K562 (cell line): Measurements from ENCODE around the gene DTD1. TPM values are rescaled to one million over a fixed set of nuclear protein-coding genes. Genes with fewer than 3 reads are reported as not detected.

Experiments used
- ATAC-seq: fragments of 200-7000 bp; cut with Tn5 transposase; 3 replicates; pipeline ENCODE4 v1.9.1; 2020; ENCODE audit warnings: moderate library complexity
- BruUV-seq: library from RNA; stranded (reverse); fragments of 400-500 nt; replicated peaks from 2 replicates; lab custom pipeline; 2021; lab: Mats Ljungman, UMichigan
- CTCF ChIA-PET: fragments of 300-600 bp; formaldehyde crosslinking; extraction: SDS; loops from one replicate; lab custom pipeline; 2021; ENCODE audit warnings: low intra/inter-chr PET ratio; lab: Yijun Ruan, JAX
- POLR2A ChIA-PET: fragments of 300-600, 350-650 bp; sonication (Branson Sonifier 250); formaldehyde crosslinking; extraction: SDS; loops from one replicate; lab custom pipeline; 2021; ENCODE audit warnings: antibody characterized with exemption, inconsistent platforms; lab: Yijun Ruan, JAX
- DNase-seq, 4 experiments: peaks; one replicate each; pipeline versions ENCODE4 v3.0.0 to v3.0.0-alpha.2; 2011 to 2018; ENCODE audit warnings: low spot score in 3 of 4, mixed read lengths in 3 of 4; ENCODE audit errors: extremely low read depth in 1 of 4
- FAIRE-seq: peaks from 2 replicates; lab custom pipeline; 2011; peaks lifted over from hg19 to GRCh38; lab: Jason Lieb, UNC
- H2AFZ ChIP-seq: 2 replicates; pipeline ENCODE4 v1.6.0; 2011; ENCODE audit warnings: low read depth, low read length, control low read depth, inconsistent platforms
- H3K27ac ChIP-seq: fragments of 200-600 bp; 3 replicates; pipeline ENCODE4 v1.8.0; 2011; ENCODE audit warnings: low read depth, mild to moderate bottlenecking, control low read depth, inconsistent platforms, low read length, moderate library complexity, mixed read lengths; ENCODE audit errors: extremely low read depth
- H3K27me3 ChIP-seq, 2 experiments: fragments of 300-600 bp in 1 of 2; 2 replicates in 1 of 2; 3 replicates in 1 of 2; pipeline versions ENCODE4 v1.6.0 to v1.8.0; 2011; ENCODE audit warnings: inconsistent platforms in 2 of 2, low read length in 2 of 2, mild to moderate bottlenecking in 1 of 2, mixed read lengths in 1 of 2, moderate library complexity in 1 of 2; ENCODE audit not compliant: control insufficient read depth in 2 of 2, insufficient read depth in 2 of 2
- H3K36me3 ChIP-seq: fragments of 300-600 bp; 3 replicates; pipeline ENCODE4 v1.8.0; 2011; ENCODE audit warnings: mild to moderate bottlenecking, low read length, inconsistent platforms; ENCODE audit not compliant: control insufficient read depth, insufficient read depth
- H3K4me1 ChIP-seq, 2 experiments: fragments of 200-600 bp in 1 of 2; replicated peaks in 1 of 2; 2 replicates in 1 of 2; 3 replicates in 1 of 2; pipeline versions ENCODE4 v1.5.1 to v1.8.0; 2011; ENCODE audit warnings: inconsistent platforms in 2 of 2, low read length in 2 of 2, mild to moderate bottlenecking in 1 of 2, mixed read lengths in 1 of 2, moderate library complexity in 1 of 2; ENCODE audit not compliant: control insufficient read depth in 2 of 2, insufficient read depth in 2 of 2
- H3K4me2 ChIP-seq: 2 replicates; pipeline ENCODE4 v1.6.1; 2011; ENCODE audit warnings: low read length, control low read depth, inconsistent platforms, mixed read lengths; ENCODE audit not compliant: insufficient read depth
- H3K4me3 ChIP-seq: fragments of 200-600 bp; sonication (generic), shearing (Covaris generic); 2 replicates; pipeline ENCODE4 v1.5.1; 2016; ENCODE audit warnings: control low read depth, inconsistent platforms
- H3K79me2 ChIP-seq: fragments of 200-600 bp; 3 replicates; pipeline ENCODE4 v1.8.0; 2011; ENCODE audit warnings: low read length, inconsistent platforms; ENCODE audit not compliant: control insufficient read depth, insufficient read depth
- H3K9ac ChIP-seq, 2 experiments: 2 replicates each; pipeline versions ENCODE4 v1.6.0 to v1.6.1; 2011; ENCODE audit warnings: low read depth in 2 of 2, low read length in 2 of 2, control low read depth in 1 of 2, inconsistent platforms in 1 of 2, mild to moderate bottlenecking in 1 of 2, mixed read lengths in 1 of 2; ENCODE audit not compliant: insufficient read depth in 1 of 2
- H3K9me1 ChIP-seq: one replicate; pipeline ENCODE4 v1.6.0; 2011; ENCODE audit warnings: inconsistent platforms, mild to moderate bottlenecking, low read length, moderate library complexity; ENCODE audit not compliant: control insufficient read depth, insufficient read depth
- H3K9me3 ChIP-seq: replicated peaks from 2 replicates; pipeline ENCODE4 v1.5.1; 2011; ENCODE audit warnings: low read depth, low read length, inconsistent platforms; ENCODE audit not compliant: control insufficient read depth, insufficient read depth
- H4K20me1 ChIP-seq: replicated peaks from 2 replicates; pipeline ENCODE4 v1.6.1; 2011; ENCODE audit warnings: low read length, inconsistent platforms, mixed read lengths; ENCODE audit not compliant: control insufficient read depth, insufficient read depth
- ASH1L ChIP-seq: fragments of 450-650 bp; IDR thresholded peaks from 2 replicates; pipeline ENCODE4 v1.6.1; 2018; ENCODE audit warnings: borderline replicate concordance, mild to moderate bottlenecking, low read depth; ENCODE audit not compliant: partially characterized antibody
- CAMTA2 ChIP-seq: fragments of 250-450 bp; sonication (Bioruptor Pico); conservative IDR thresholded peaks from 2 replicates; pipeline ENCODE4 v1.5.1; 2022
- CGGBP1 ChIP-seq: fragments of 250-450 bp; sonication (Bioruptor Pico); IDR thresholded peaks from 2 replicates; pipeline ENCODE4 v1.9.0; 2021; ENCODE audit warnings: mild to moderate bottlenecking
- CTBP1 ChIP-seq: fragments of 450-650 bp; IDR thresholded peaks from 2 replicates; pipeline ENCODE4 v1.6.1; 2016; ENCODE audit warnings: borderline replicate concordance
- E2F4 ChIP-seq: sonication (generic); formaldehyde crosslinking; IDR thresholded peaks from 2 replicates; pipeline ENCODE4 v1.8.0; 2022; ENCODE audit warnings: mild to moderate bottlenecking, low read depth, missing genetic modification reagents
- FOXM1 ChIP-seq, 2 experiments: fragments of 450-650 bp in 1 of 2; sonication (generic) in 1 of 2; formaldehyde crosslinking in 1 of 2; IDR thresholded peaks; 2 replicates each; pipeline versions ENCODE4 v1.6.1 to v1.9.0; 2017 to 2022; ENCODE audit warnings: low read depth in 2 of 2, mild to moderate bottlenecking in 2 of 2, missing genetic modification reagents in 1 of 2, moderate library complexity in 1 of 2
- HDAC1 ChIP-seq, 2 experiments: fragments of 450-650 bp; IDR thresholded peaks; 2 replicates each; pipeline ENCODE4 v1.6.1; 2016 to 2017; ENCODE audit warnings: inconsistent platforms in 1 of 2, mild to moderate bottlenecking in 1 of 2, moderate library complexity in 1 of 2
- HMGXB4 ChIP-seq: sonication (generic); formaldehyde crosslinking; IDR thresholded peaks from 2 replicates; pipeline ENCODE4 v1.8.1; 2023; ENCODE audit warnings: mild to moderate bottlenecking, missing genetic modification reagents
- HNRNPH1 ChIP-seq: fragments of 200-400 bp; formaldehyde crosslinking; optimal IDR thresholded peaks from 2 replicates; pipeline ENCODE3; 2017; ENCODE audit warnings: low read depth, mild to moderate bottlenecking, low read length, moderate library complexity
- JUN ChIP-seq, 2 experiments: sonication (generic) in 1 of 2; formaldehyde crosslinking in 1 of 2; IDR thresholded peaks; 2 replicates each; pipeline versions ENCODE4 v1.6.1 to v1.8.0; 2012 to 2022; ENCODE audit warnings: borderline replicate concordance in 2 of 2, mild to moderate bottlenecking in 2 of 2, improper control_type of control experiment in 1 of 2, low read depth in 1 of 2, low read length in 1 of 2, missing genetic modification reagents in 1 of 2
- RAD21 ChIP-seq, 2 experiments: fragments of 250-450 bp in 1 of 2; fragments of 450-650 bp in 1 of 2; sonication (Bioruptor Pico) in 1 of 2; formaldehyde crosslinking in 1 of 2; IDR thresholded peaks in 1 of 2; conservative IDR thresholded peaks in 1 of 2; 2 replicates each; pipeline versions ENCODE4 v1.4.0 to v1.8.0; 2020 to 2022; ENCODE audit warnings: mild to moderate bottlenecking in 2 of 2, moderate library complexity in 1 of 2
- RNF2 ChIP-seq: sonication (generic); IDR thresholded peaks from 2 replicates; pipeline ENCODE4 v1.6.1; 2016
- SMAD3 ChIP-seq: fragments of 450-650 bp; formaldehyde crosslinking; conservative IDR thresholded peaks from 2 replicates; pipeline ENCODE4 v1.4.0; 2020; ENCODE audit warnings: mild to moderate bottlenecking
- STAT5B ChIP-seq: fragments of 250-450 bp; sonication (Bioruptor Pico); IDR thresholded peaks from 2 replicates; pipeline ENCODE4 v1.8.0; 2021; ENCODE audit warnings: mild to moderate bottlenecking, inconsistent platforms
- ZNF165 ChIP-seq: fragments of 250-450 bp; sonication (Bioruptor Pico); IDR thresholded peaks from 2 replicates; pipeline ENCODE4 v1.4.0; 2020; ENCODE audit warnings: borderline replicate concordance
- ZNF398 ChIP-seq: fragments of 250-450 bp; sonication (Bioruptor Pico); IDR thresholded peaks from 2 replicates; pipeline ENCODE4 v1.8.0; 2021; ENCODE audit warnings: moderate library complexity, mild to moderate bottlenecking, inconsistent platforms
- ZNF766 ChIP-seq: fragments of 200-800 bp; sonication (Bioruptor generic); conservative IDR thresholded peaks from 2 replicates; pipeline ENCODE4 v1.6.1; 2016; ENCODE audit warnings: missing genetic modification characterization, missing compliant biosample characterization
- WGBS: fragments of 100-300 bp; shearing (Covaris generic); methylation state at CpG from one replicate; pipeline ENCODE4 v1.1.6; 2016; ENCODE audit warnings: low coverage, mixed read lengths; ENCODE audit not compliant: insufficient coverage; ENCODE audit errors: missing lambda C conversion rate; 5-methylcytosine and 5-hydroxymethylcytosine counted together
- in situ Hi-C: fragments of 300-500 bp; cut with MboI; formaldehyde crosslinking; loops from 4 replicates; pipeline ENCODE4 v1.15.0; 2018; ENCODE audit warnings: inconsistent platforms, mixed read lengths
- intact Hi-C: fragments of 100-400 bp; cut with micrococcal nuclease; formaldehyde crosslinking; loops from 2 replicates; pipeline ENCODE4 v1.14.2; 2022
- polyA plus RNA-seq, 8 experiments: library from polyadenylated mRNA; depleted of rRNA in 4 of 8; stranded (reverse) in 5 of 8; unstranded in 3 of 8; fragments of >200 nt; fragmentation: Nextera tagmentation in 2 of 8; fragmentation: Illumina TruSeq in 1 of 8; extraction: Ambion mirVana in 2 of 8; extraction: Trizol in 1 of 8; gene quantifications; 2 replicates each; pipeline versions ENCODE4 v1.2.1 to v1.2.3, GENCODE V29; 2011 to 2014; ENCODE audit warnings: inconsistent platforms in 1 of 8, missing spikeins in 1 of 8
- total RNA-seq, 7 experiments: library from RNA; depleted of rRNA in 6 of 7; stranded (reverse); fragments of >200 nt in 6 of 7; fragmentation: Illumina TruSeq in 2 of 7; extraction: Trizol in 2 of 7; gene quantifications; 2 replicates each; pipeline versions ENCODE4 v1.2.1 to v1.2.3, GENCODE V29; 2011 to 2021; ENCODE audit warnings: low replicate concordance in 1 of 7

The DTD1 gene
- total and polyA plus RNA-seq, 9 of the 15 experiments (the other 6 are each of a cell fraction or from before 2014, with no cell fraction given) = 5.7 to 28.6 (median 26.8) TPM

- ChIA-PET CTCF (no interaction called here), POLR2A (no interaction called here)
- 0% methylated on average over 1 of the region's 1 CpG for WGBS
- no peaks in the 10 kb centered on the region for H3K79me2 ChIP-seq
- ATAC-seq = no peak
- no peak overlapping the region for H3K9ac ChIP-seq
- no peaks in the 10 kb centered on the region for H3K36me3 ChIP-seq
- no peaks in the 10 kb centered on the region for H3K4me1 ChIP-seq
- no peak for DNase-seq
- H3K9me3 ChIP-seq = no peaks in the 10 kb centered on the region
- no peak overlapping the region for H2AFZ ChIP-seq
- intact Hi-C loops = no loop called here
- no peak for FAIRE-seq
- H3K27ac ChIP-seq = no peak overlapping the region
- H3K4me2 ChIP-seq = no peak overlapping the region
- TF ChIP-seq RAD21 (CRISPR knock-in tag; conservative IDR thresholded peaks at IDR 0.05 in 1 of 2, IDR thresholded peaks at IDR 0.05 in 1 of 2) (no peak), ZNF398 (CRISPR knock-in tag) (no peak), CAMTA2 (CRISPR knock-in tag) (no peak), RNF2 (no peak), HDAC1 (IDR thresholded peaks at IDR 0.05) (no peak), CTBP1 (no peak), SMAD3 (CRISPR knock-in tag) (no peak), CGGBP1 (CRISPR knock-in tag) (no peak), FOXM1 (IDR thresholded peaks at IDR 0.05; ENCODE audit: low read depth) (no peak), FOXM1 (CRISPR knock-in tag; IDR thresholded peaks at IDR 0.05; ENCODE audit: low read depth) (no peak), ZNF766 (no peak), E2F4 (CRISPR knock-in tag) (no peak), JUN (IDR thresholded peaks at IDR 0.05; ENCODE audit: borderline replicate concordance, low read depth, low read length) (no peak), JUN (CRISPR knock-in tag; IDR thresholded peaks at IDR 0.05; ENCODE audit: borderline replicate concordance) (no peak), HNRNPH1 (no peak), STAT5B (no peak), ASH1L (no peak), HMGXB4 (CRISPR knock-in tag) (no peak), ZNF165 (CRISPR knock-in tag) (no peak)
- H3K4me3 ChIP-seq = no peak overlapping the region
- H3K27me3 ChIP-seq = peaks cover 0 to under 1% of the 10 kb centered on the region in 2 experiments; a peak in 1 of 5 replicates
- H4K20me1 ChIP-seq = no peaks in the 10 kb centered on the region
- no peaks in the 10 kb centered on the region for H3K9me1 ChIP-seq
- BruUV-seq = no TSS peak
- in situ Hi-C loops = no loop called here
Observed at GRCh38 chr20:18773566-18773965, 185.7 kb downstream of the DTD1 start.
